CD1c-positive myeloid dendritic cell (primary cell): ENCODE results near the gene UBE2Z.

Experiments used
- DNase-seq: peaks from one replicate; pipeline ENCODE4 v3.0.0-alpha.2; 2016; ENCODE audit errors: extremely low spot score

The UBE2Z gene

GRCh38 chr17:48960834-48961515 is 52.8 kb downstream of the UBE2Z start:
- no peak for DNase-seq

- no peak for DNase-seq
Observed at GRCh38 chr17:48961516-48962233, 53.5 kb downstream of the UBE2Z start.

GRCh38 chr17:48970224-48970623 is 62.0 kb downstream of the UBE2Z start:
- DNase-seq, result no peak

GRCh38 chr17:48970865-48971687 is 62.9 kb downstream of the UBE2Z start:
- DNase-seq, result no peak

- DNase-seq, result no peak
Observed at GRCh38 chr17:48972749-48973097, 64.5 kb downstream of the UBE2Z start.

- no peak for DNase-seq
Observed at GRCh38 chr17:48973806-48974205, 65.6 kb downstream of the UBE2Z start.
